Activated CD8-positive, alpha-beta T cell treated with anti-CD3 and anti-CD28 coated beads for 36 hours (primary cell): ENCODE measurements around the gene SACM1L. TPM values are rescaled to one million over a fixed set of nuclear protein-coding genes. Genes with fewer than 3 reads are reported as not detected.

Experiments
- ATAC-seq: fragments of 200-7000 bp; cut with Tn5 transposase; one replicate; pipeline ENCODE4 v1.10.0; 2021; ENCODE audit warnings: mild to moderate bottlenecking, moderate library complexity
- CTCF ChIA-PET: fragments of 350-600 bp; sonication (Branson Sonifier 250); formaldehyde crosslinking; loops from one replicate; lab custom pipeline; 2021; ENCODE audit warnings: antibody characterized with exemption; lab: Charles Lee
- POLR2A ChIA-PET: fragments of 350-600 bp; sonication (Branson Sonifier 250); formaldehyde crosslinking; loops from one replicate; lab custom pipeline; 2021; ENCODE audit warnings: antibody characterized with exemption; lab: Charles Lee
- DNase-seq: peaks from one replicate; pipeline ENCODE4 v3.0.0-alpha.2; 2020
- H3K27ac Mint-ChIP-seq: one replicate; pipeline ENCODE4 v1.8.0; 2021; ENCODE audit warnings: mild to moderate bottlenecking, mixed read lengths
- H3K27me3 Mint-ChIP-seq: one replicate; pipeline ENCODE4 v1.8.0; 2021; ENCODE audit warnings: mixed read lengths
- H3K36me3 Mint-ChIP-seq: one replicate; pipeline ENCODE4 v1.8.0; 2021; ENCODE audit warnings: low read depth, mixed read lengths
- H3K4me1 Mint-ChIP-seq: one replicate; pipeline ENCODE4 v1.8.0; 2021; ENCODE audit warnings: low read depth, mixed read lengths
- H3K4me3 Mint-ChIP-seq: one replicate; pipeline ENCODE4 v1.8.0; 2021; ENCODE audit warnings: mild to moderate bottlenecking, moderate library complexity, mixed read lengths
- H3K9me3 Mint-ChIP-seq: one replicate; pipeline ENCODE4 v1.8.0; 2021; ENCODE audit warnings: mixed read lengths
- intact Hi-C: fragments of 100-400 bp; cut with micrococcal nuclease; formaldehyde crosslinking; loops from one replicate; pipeline ENCODE4 v1.10.0; 2022
- total RNA-seq, 2 experiments: library from RNA; stranded (reverse); gene quantifications; one replicate each; pipeline ENCODE4 v1.2.3, GENCODE V29; 2021
- TF ChIP-seq, protein P1 (sequence below): fragments of 200-600 bp; IDR thresholded peaks from one replicate; pipeline ENCODE4 v1.8.0; 2022; ENCODE audit warnings: antibody characterized with exemption, mild to moderate bottlenecking

Gene SACM1L
- total RNA-seq, 2 experiments from 2014 or later, result 52.6 to 56.0 TPM

DNA sequence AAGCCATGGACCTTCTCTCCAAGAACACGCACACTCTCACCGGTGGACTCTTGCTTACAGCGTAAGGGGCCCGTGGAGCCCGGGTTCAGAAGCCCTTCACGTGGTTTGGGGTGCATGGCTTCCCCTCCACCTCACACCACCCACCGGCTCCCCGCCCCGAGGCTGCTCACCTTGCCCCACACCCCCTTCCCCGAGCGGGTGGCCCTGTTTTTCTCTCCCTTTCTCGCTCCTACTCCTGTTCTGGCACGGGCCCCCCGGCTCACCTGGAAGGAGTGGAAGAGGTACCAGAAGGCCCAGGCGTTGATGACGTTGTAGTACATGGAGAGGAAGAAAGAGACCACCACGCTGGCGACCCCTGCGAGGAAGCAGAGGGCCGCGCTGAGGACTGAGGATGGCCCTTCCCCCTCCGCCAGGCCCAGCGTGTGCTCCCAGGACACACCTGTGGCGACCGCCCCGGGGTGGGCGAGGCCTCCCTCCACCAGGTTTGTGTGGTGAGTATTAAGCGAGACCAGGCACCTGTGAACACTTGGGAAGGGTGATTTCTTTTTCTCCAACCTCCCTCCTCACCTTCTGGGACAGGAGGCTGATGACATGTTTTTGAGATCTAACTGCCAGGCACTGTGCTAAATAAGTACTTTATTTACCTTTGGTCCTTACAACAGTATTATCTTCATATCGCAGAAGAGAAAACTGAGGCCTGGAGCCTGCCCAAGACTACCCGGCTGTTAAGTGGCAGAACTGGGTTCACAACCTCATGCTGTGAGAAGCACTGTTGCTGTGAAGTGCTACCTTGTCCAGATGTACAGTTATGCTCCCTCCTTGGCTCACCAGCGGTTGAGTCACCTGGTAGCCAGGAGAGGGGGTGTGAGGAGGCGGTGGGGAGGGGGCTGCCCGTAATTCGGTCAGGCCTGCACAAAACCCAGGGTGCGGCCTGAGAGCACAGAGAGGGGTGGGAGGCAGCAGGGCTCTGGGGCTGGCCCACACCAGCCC is 90.8 kb downstream of the SACM1L start:
- H3K27ac Mint-ChIP-seq, result no peak overlapping the region
- TF ChIP-seq, protein P1, sequence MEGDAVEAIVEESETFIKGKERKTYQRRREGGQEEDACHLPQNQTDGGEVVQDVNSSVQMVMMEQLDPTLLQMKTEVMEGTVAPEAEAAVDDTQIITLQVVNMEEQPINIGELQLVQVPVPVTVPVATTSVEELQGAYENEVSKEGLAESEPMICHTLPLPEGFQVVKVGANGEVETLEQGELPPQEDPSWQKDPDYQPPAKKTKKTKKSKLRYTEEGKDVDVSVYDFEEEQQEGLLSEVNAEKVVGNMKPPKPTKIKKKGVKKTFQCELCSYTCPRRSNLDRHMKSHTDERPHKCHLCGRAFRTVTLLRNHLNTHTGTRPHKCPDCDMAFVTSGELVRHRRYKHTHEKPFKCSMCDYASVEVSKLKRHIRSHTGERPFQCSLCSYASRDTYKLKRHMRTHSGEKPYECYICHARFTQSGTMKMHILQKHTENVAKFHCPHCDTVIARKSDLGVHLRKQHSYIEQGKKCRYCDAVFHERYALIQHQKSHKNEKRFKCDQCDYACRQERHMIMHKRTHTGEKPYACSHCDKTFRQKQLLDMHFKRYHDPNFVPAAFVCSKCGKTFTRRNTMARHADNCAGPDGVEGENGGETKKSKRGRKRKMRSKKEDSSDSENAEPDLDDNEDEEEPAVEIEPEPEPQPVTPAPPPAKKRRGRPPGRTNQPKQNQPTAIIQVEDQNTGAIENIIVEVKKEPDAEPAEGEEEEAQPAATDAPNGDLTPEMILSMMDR, result no peak
- DNase-seq, result no peak

GRCh38 chr3:45781271-45781670 is 92.1 kb downstream of the SACM1L start:
- H3K9me3 Mint-ChIP-seq, result no peaks in the 10 kb centered on the region
- intact Hi-C loops, result no loop called here
- ATAC-seq (no peak), DNase-seq (no peak)
- no peak overlapping the region for H3K27ac Mint-ChIP-seq
- peaks cover 2% of the 10 kb centered on the region for H3K27me3 Mint-ChIP-seq
- H3K36me3 Mint-ChIP-seq, result no peaks in the 10 kb centered on the region
- no peak overlapping the region for H3K4me3 Mint-ChIP-seq
- POLR2A ChIA-PET, result no interaction called here
- CTCF ChIA-PET, result no interaction called here
- no peaks in the 10 kb centered on the region for H3K4me1 Mint-ChIP-seq
- TF ChIP-seq, protein P1, result no peak

More for the DNA sequence above, 90.8 kb downstream of the SACM1L start:
- Mint-ChIP-seq H3K4me3 (no peak overlapping the region), H3K36me3 (no peaks in the 10 kb centered on the region), H3K9me3 (no peaks in the 10 kb centered on the region), H3K27me3 (peaks cover 3% of the 10 kb centered on the region), H3K4me1 (no peaks in the 10 kb centered on the region)
- no peak for ATAC-seq
- intact Hi-C loops, result no loop called here
- ChIA-PET POLR2A (no interaction called here), CTCF (no interaction called here)

DNA sequence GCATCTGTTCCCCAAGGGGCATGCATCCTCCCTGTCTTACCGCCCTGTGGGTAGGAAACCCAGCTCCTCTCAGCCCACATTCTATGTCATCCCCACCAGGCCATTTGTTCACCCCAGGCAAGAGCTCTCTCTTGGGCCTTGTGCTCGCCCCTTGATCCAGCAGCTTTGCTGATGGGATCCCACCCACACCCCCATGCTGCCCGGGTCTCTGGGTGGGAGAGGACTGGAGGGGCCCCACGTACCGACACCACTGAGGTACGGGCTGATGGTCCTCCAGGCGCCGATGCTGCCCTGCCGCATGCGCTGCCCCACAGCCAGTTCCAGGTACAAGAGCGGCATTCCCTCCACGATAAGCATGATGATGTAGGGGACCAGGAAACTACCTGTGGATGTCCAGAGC is 92.6 kb downstream of the SACM1L start:
- Mint-ChIP-seq H3K4me1 (no peaks in the 10 kb centered on the region), H3K27ac (no peak overlapping the region), H3K9me3 (no peaks in the 10 kb centered on the region), H3K27me3 (peaks cover 2% of the 10 kb centered on the region), H3K4me3 (no peak overlapping the region), H3K36me3 (no peaks in the 10 kb centered on the region)
- DNase-seq, result no peak
- ChIA-PET POLR2A (no interaction called here), CTCF (no interaction called here)
- intact Hi-C loops, result no loop called here
- TF ChIP-seq, protein P1, result no peak
- no peak for ATAC-seq

DNA sequence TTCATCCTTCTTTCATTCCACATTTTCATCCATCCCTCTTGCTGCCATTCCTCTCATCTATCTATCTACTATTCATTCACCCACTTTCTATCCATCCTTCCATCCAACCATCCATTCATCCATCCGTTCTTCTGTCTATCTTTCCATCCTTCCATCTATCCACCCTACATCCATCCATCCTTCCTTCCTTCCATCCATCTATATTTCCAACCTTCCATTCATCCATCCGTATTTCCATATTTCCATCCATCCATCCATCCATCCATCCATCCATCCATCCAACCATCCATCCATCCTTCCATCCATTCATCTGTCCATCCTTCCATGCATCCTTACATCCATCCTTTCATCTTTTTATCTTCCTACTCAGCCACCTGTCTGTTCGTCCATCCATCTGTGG is 93.2 kb downstream of the SACM1L start:
- Mint-ChIP-seq H3K4me1 (no peaks in the 10 kb centered on the region), H3K4me3 (no peak overlapping the region), H3K27me3 (peaks cover 2% of the 10 kb centered on the region), H3K27ac (no peak overlapping the region), H3K9me3 (no peaks in the 10 kb centered on the region), H3K36me3 (no peaks in the 10 kb centered on the region)
- ChIA-PET POLR2A (no interaction called here), CTCF (no interaction called here)
- intact Hi-C loops, result no loop called here
- DNase-seq (no peak), ATAC-seq (no peak)
- TF ChIP-seq, protein P1, result no peak

- Mint-ChIP-seq H3K4me1 (no peaks in the 10 kb centered on the region), H3K27me3 (peaks cover 2% of the 10 kb centered on the region), H3K9me3 (no peaks in the 10 kb centered on the region), H3K36me3 (no peaks in the 10 kb centered on the region), H3K27ac (no peak overlapping the region), H3K4me3 (no peak overlapping the region)
- POLR2A ChIA-PET, result interaction anchor here (0.7 kb wide), 1 partner anchor 52 kb away, joined by 3 read pairs; no protein-coding TSS in a partner anchor
- TF ChIP-seq, protein P1, result no peak
- intact Hi-C loops, result no loop called here
- DNase-seq (no peak), ATAC-seq (no peak)
- CTCF ChIA-PET, result no interaction called here
These were observed 94.5 kb downstream of the SACM1L start for GRCh38 chr3:45783667-45784066.
